Mammary epithelial cell (primary cell): ENCODE measurements around the gene XPR1.

Source experiments
- EZH2 ChIP-seq: IDR thresholded peaks from 2 replicates; pipeline ENCODE4 v1.6.1; 2012; ENCODE audit warnings: low read length, inconsistent platforms, borderline replicate concordance
- TF ChIP-seq, protein P1 (sequence below), 2 donors: IDR thresholded peaks in 1 of 2; conservative IDR thresholded peaks in 1 of 2; 2 replicates each; pipeline ENCODE4 v1.5.1; 2011 to 2012; ENCODE audit warnings: inconsistent platforms in 2 of 2, low read length in 2 of 2, mild to moderate bottlenecking in 2 of 2, control low read depth in 1 of 2, low read depth in 1 of 2; ENCODE audit not compliant: insufficient read depth in 1 of 2; ENCODE audit errors: extremely low read depth in 1 of 2

DNA sequence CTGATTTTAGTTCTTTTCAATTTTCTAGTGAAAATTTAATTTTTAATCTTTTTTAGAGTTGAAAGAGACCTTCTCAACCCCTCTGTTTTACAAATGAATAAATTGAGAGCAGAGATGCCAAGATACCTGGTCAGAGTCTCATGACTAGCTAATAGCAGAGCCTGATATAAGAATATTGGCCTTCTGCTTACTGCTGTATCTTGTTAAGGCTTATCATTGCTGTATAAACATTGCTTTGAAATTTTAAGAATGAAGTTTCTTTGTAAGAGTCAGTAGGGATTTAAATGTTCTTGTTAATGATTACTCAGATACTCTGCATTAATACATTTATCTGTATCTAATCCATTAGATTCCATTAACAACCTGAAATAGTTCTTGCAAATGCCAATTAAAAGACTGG is 9.8 kb downstream of the XPR1 start:
- TF ChIP-seq, protein P1, sequence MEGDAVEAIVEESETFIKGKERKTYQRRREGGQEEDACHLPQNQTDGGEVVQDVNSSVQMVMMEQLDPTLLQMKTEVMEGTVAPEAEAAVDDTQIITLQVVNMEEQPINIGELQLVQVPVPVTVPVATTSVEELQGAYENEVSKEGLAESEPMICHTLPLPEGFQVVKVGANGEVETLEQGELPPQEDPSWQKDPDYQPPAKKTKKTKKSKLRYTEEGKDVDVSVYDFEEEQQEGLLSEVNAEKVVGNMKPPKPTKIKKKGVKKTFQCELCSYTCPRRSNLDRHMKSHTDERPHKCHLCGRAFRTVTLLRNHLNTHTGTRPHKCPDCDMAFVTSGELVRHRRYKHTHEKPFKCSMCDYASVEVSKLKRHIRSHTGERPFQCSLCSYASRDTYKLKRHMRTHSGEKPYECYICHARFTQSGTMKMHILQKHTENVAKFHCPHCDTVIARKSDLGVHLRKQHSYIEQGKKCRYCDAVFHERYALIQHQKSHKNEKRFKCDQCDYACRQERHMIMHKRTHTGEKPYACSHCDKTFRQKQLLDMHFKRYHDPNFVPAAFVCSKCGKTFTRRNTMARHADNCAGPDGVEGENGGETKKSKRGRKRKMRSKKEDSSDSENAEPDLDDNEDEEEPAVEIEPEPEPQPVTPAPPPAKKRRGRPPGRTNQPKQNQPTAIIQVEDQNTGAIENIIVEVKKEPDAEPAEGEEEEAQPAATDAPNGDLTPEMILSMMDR (conservative IDR thresholded peaks at IDR 0.05 in 1 of 2, IDR thresholded peaks at IDR 0.05 in 1 of 2; ENCODE audit: extremely low read depth in 1 of 2, insufficient read depth in 1 of 2, low read depth in 1 of 2, low read length in 2 of 2): no peak
- no peak for TF ChIP-seq EZH2
